GM19193 (cell line): ENCODE results near the gene ARHGAP15.

Source experiments
- POLR2A ChIP-seq: IDR thresholded peaks from 4 replicates; pipeline ENCODE4 v1.6.1; 2011; ENCODE audit not compliant: insufficient read depth, insufficient read length; ENCODE audit errors: extremely low read depth

ARHGAP15 gene

GRCh38 chr2:143219266-143219665 is 90.0 kb downstream of the ARHGAP15 start:
- no peak for TF ChIP-seq POLR2A

GRCh38 chr2:143223556-143223955 is 94.3 kb downstream of the ARHGAP15 start:
- no peak for TF ChIP-seq POLR2A

- no peak for TF ChIP-seq POLR2A
These were observed 96.7 kb downstream of the ARHGAP15 start for GRCh38 chr2:143225931-143226330.

DNA sequence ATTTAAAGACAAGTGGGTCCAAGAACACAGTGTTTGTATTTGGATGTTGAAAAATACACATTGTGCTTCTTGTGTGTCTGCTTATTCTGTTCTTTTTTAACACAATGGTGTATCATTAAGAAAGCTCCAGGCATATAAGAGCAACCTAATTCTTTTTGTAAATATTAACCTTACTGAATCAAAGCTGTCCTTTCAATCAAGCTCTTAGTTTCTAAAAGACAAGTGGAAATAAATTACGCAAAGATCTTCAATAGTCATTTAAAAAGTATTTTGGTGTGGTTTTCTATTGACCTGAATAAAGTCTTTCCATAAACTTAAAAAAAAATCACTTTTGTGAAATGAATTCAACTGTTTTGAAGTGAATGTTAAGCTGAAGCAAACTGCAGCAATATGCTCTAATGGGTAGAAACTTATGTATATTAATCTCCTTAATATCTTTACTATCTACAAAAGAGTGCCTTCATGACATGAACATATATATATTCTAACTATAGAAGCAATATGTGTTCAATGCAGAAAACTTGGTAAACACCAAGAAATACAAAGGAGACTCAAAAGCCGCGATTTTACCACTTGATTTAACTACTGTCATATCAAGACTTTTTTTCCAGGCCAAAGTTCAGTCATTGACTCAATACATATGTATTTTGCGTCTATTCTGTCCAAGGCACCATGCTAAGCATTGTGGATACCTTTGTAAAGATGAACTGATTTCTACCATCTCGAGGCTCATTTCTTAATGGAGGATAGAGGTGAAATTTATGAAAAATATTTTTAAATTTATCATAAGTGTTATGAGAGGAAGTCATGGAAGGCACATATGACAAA is 97.7 kb downstream of the ARHGAP15 start:
- no peak for TF ChIP-seq POLR2A

DNA sequence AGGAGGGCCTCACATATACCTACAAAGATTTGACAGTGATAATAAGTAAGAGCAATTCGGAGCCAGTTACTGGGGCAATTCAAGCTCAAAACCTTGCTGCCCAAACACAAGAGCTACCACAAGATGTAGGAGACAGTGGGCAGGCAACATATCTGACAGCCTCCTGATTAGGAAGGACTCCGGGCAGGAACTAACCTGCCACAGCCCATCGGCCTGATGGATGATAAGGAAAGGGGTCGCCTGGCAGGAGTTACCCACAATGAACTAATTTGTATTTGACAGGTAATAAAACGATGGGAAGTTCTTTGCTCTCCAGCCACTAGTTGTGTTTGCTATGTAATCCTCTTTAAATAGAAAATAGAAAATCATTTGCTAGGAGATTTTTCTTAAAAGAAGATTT is 100.2 kb downstream of the ARHGAP15 start:
- no peak for TF ChIP-seq POLR2A

DNA sequence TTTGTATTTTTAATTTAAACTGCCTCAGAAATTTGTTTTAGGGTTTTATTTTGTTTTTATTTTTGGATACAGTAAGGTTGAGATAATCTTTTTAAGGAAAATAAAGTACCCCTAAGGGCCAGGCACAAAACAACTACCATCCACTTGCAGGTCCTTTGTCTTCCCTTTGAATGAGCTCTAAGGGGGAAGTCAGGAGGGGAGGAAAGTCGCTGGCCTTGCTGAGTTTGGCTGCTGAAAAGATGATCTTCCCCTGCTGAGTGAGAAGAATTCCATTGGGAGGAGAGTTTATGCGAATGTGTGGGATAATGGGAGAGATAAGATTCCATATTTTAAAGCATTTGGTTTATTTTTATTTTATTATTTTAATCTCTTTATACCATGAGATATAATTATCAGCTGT is 100.7 kb downstream of the ARHGAP15 start:
- no peak for TF ChIP-seq POLR2A

DNA sequence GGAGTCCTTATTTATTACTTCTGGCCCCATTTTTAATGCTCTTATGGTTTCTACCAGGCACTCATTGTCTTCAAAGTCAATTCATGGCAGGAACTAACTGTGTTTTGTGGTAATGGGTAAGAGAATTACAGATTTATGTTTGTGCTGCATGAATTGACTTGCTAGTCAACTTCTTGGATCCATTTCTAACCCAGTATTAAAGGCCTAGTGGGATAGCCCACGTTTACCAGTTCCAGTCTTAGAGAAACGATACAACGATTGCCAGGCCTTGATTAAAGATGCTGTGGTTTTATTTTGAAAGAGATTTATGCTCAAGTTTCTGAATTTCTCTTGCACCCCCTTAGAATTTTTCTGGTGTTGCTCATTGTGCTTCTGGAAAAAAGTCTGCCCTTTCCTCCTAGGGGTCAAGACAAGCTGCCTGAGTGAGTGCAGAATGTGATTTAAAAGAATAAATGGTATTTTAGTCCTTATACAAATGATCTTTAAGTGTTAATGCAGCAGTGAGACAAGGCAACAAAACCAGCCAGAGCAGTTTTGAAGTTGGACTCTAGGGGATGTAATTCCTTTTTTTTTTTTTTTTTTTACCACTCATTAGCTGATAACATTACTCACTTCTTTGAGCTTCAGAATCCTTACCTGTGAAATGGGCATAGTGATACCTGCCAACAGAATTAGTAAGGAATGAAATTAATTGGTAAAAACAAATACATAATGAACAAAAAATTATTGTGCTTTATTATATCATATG is 101.5 kb downstream of the ARHGAP15 start:
- TF ChIP-seq POLR2A = no peak

- no peak for TF ChIP-seq POLR2A
These were observed 102.0 kb downstream of the ARHGAP15 start for GRCh38 chr2:143231254-143231645.

DNA sequence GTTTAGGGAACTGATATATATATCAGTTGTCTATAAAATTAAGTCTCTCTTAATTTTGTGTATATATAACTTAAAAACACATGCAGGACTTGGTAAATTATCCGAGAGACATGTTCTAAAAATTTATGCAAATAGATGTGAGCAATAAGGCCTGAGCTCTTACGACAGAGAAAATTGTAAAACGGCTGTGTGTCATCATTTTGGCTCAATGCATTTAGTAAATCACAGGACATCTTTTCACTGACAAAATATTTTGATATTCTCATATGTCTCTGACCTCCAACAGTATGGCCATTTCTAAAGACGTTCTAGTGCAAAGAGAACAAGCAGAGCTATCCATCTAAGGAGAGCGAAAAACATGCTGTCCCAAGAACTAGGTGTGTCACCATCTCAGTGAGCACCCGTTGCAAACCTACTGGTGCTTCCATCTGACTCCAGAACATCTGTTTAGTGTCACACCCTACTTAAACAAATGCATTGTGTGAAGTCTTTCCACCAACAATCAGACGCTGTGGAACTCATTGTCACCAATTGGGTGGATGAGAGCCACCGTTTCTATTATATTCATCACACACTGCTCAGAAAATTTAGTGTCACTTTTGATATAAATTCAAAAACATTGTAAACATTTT is 108.0 kb downstream of the ARHGAP15 start:
- TF ChIP-seq POLR2A = no peak

DNA sequence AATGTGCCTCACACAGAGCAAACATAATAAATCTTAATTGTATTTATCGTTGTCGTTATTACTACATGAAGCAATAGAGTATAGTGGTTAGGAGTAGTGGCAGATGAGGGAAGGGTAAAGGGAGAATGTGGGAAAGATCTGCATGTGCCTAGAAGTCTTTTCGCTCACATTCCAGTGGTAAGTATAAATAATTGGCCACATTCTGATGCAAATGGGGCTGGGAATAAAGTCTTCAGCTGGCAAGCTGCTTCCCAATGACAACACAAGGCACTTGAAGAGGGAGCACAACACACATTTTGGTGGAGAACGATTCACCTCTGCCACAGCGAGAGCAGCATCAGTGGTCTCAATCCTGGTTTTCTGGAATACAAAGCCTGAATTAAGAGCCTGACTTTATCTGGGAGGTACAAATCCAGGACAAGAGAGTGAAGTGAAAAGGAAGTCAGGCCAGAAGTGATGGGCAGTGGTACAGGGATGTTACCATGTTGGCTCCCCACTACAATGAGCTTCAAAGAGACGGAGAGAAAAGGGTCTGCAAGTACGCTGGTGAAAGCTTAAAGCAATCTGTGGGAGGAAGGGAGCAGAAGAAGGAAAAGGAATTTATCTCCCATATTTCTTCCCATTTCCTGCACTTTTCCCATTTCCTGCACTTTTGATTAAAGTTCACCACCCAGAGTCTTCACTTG is 112.3 kb downstream of the ARHGAP15 start:
- no peak for TF ChIP-seq POLR2A

- no peak for TF ChIP-seq POLR2A
These were observed 117.0 kb downstream of the ARHGAP15 start for GRCh38 chr2:143246246-143246645.

DNA sequence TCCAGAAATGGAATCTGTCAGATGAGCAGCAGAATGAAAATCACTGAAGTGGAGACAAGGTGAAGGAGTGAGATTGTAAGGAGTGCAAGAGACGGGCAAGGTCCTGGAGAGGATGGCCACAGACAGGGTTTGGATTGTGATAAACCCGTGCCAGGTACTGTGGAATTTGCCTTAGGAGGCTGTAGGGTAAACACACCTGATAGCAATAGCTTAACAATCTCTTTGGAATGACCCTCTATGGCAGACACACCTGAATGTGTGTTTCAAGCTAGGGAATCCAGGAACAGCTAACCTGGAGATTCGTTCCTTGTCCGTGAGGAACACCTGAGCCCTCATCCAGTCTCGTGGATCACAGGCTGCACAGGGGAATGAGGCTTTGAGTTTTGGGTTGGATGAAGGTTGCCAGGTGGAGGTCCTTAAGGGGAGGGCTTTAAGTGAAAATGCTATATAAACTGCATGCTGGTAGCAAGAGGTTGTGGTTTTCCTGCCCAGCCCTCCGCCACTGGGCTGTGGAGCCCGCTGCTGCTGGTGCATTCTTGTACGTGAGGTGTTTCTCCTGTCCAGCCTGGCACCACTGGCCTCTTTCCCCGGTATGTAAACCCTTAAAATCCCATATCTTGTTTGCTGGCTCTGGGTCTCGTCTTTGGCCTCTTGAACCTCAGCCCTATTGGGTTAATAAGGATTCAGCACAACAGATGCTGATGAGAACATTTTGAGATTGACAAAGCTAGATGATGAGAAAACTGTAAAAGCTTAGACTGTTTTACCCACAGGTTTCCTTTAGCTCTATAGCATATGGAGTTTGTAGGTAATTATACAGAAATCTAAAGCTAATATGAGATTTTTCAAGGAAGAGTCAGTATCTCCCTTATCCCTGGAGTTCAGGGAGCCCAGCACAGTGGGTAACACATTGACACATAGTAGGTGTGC is 117.9 kb downstream of the ARHGAP15 start:
- TF ChIP-seq POLR2A = no peak

DNA sequence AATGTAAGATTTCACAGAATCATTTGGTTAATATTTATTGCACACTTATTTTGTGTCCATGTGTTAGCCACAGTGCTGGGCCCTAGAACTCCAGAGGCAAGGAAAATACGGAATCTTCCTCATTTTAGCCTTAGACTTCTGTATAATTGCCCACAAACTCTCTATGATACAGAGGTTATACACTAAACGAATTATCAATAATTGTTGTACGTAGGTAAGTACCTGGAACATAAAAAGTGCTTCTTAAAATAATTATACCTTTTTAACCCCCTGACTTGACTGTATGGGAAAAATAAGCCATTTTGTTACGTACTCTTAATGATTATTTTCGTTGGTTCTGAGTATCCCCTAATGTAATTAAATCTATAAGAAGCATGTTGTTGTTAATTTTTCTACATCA is 119.4 kb downstream of the ARHGAP15 start:
- no peak for TF ChIP-seq POLR2A

DNA sequence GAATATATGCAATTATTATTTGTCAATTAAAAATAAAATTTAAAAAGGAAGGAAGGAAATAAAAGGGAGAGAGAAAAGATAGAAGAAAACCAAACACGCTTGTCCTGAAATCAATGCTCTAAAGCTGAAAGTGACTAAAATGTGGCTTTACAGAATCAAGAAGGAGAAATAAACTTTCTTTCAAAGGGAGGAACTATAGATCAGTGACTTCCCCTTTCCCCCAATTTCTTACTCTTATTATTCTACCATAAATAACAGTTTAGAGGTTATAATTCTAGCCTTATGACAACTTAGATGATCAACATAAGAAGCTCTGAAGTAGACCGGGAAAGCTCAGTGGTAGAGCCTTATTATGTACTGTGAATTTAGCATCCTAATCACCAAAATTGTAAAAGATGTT is 122.5 kb downstream of the ARHGAP15 start:
- TF ChIP-seq POLR2A = no peak
